Rectal smooth muscle tissue (tissue), 1 donor: Measurements from ENCODE around the gene DAD1.
"Not testable (repeated sequence)": the region's sequence is repeated elsewhere in the genome, so short reads cannot be mapped to it uniquely, and the experiment has no call there.

Experiments used
- H3K27ac ChIP-seq: one replicate; pipeline ENCODE4 v1.7.0; 2013; ENCODE audit warnings: low read depth, low read length, inconsistent platforms
- H3K27me3 ChIP-seq: one replicate; pipeline ENCODE4 v1.7.0; 2013; ENCODE audit warnings: low read length; ENCODE audit not compliant: control insufficient read depth, insufficient read depth
- H3K36me3 ChIP-seq: one replicate; pipeline ENCODE4 v1.7.0; 2013; ENCODE audit warnings: low read length; ENCODE audit not compliant: control insufficient read depth, insufficient read depth
- H3K4me1 ChIP-seq: one replicate; pipeline ENCODE4 v1.7.0; 2013; ENCODE audit warnings: low read length; ENCODE audit not compliant: control insufficient read depth, insufficient read depth
- H3K4me3 ChIP-seq: one replicate; pipeline ENCODE4 v1.7.0; 2013; ENCODE audit warnings: low read length
- H3K9ac ChIP-seq: one replicate; pipeline ENCODE4 v1.7.0; 2013; ENCODE audit warnings: low read length

Gene DAD1

GRCh38 chr14:22597265-22597664, 8.2 kb upstream of the DAD1 start:
- H3K4me3 ChIP-seq = peak overlapping the region; percentile 95
- H3K4me1 ChIP-seq = peaks cover 8% of the 10 kb centered on the region
- peaks cover 2% of the 10 kb centered on the region for H3K36me3 ChIP-seq
- H3K9ac ChIP-seq = no peak overlapping the region
- H3K27me3 ChIP-seq = no peaks in the 10 kb centered on the region
- H3K27ac ChIP-seq = no peak overlapping the region

DNA sequence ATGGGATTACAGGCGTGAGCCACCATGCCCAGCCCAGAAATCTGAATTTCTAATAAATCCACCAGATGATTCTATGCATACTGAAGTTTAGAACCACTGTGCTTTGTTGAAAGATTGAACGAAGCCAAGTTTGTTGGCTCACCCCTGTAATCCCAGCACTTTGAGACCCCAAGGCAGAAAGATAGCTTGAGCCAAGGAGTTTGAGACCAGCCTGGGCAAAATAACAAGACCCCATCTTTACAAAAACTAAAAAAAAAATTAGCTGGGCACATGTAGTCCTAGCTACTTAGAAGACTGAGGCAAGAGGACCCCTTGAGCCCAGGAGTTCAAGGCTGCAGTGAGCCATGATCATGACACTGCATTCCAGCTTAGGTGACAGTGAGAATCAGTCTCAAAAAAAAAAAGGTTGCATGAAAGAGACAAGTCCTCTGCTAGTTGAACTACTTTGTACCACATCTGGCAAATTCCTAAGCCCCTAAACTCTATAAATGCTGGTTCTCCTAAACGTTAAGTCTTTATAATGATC, 7.4 kb upstream of the DAD1 start:
- H3K36me3 ChIP-seq = no peaks in the 10 kb centered on the region
- H3K4me1 ChIP-seq = peaks cover 8% of the 10 kb centered on the region
- H3K27me3 ChIP-seq = no peaks in the 10 kb centered on the region
- H3K27ac ChIP-seq = no peak overlapping the region
- no peak overlapping the region for H3K9ac ChIP-seq
- no peak overlapping the region for H3K4me3 ChIP-seq

- H3K36me3 ChIP-seq = no peaks in the 10 kb centered on the region
- H3K4me3 ChIP-seq = no peak overlapping the region
- no peaks in the 10 kb centered on the region for H3K27me3 ChIP-seq
- no peak overlapping the region for H3K9ac ChIP-seq
- H3K27ac ChIP-seq = no peak overlapping the region
- H3K4me1 ChIP-seq = peaks cover 9% of the 10 kb centered on the region
Measured at GRCh38 chr14:22594156-22594716, 5.2 kb upstream of the DAD1 start.

- H3K9ac ChIP-seq = no peak overlapping the region
- H3K4me3 ChIP-seq = no peak overlapping the region
- H3K36me3 ChIP-seq = no peaks in the 10 kb centered on the region
- no peak overlapping the region for H3K27ac ChIP-seq
- H3K27me3 ChIP-seq = no peaks in the 10 kb centered on the region
- peaks cover 4% of the 10 kb centered on the region for H3K4me1 ChIP-seq
Measured at GRCh38 chr14:22593601-22594000, 4.6 kb upstream of the DAD1 start.

- H3K27ac ChIP-seq = no peak overlapping the region
- H3K9ac ChIP-seq = no peak overlapping the region
- H3K4me3 ChIP-seq = no peak overlapping the region
- no peaks in the 10 kb centered on the region for H3K27me3 ChIP-seq
- peaks cover 5% of the 10 kb centered on the region for H3K4me1 ChIP-seq
- H3K36me3 ChIP-seq = no peaks in the 10 kb centered on the region
Measured at GRCh38 chr14:22593189-22593588, 4.2 kb upstream of the DAD1 start.

DNA sequence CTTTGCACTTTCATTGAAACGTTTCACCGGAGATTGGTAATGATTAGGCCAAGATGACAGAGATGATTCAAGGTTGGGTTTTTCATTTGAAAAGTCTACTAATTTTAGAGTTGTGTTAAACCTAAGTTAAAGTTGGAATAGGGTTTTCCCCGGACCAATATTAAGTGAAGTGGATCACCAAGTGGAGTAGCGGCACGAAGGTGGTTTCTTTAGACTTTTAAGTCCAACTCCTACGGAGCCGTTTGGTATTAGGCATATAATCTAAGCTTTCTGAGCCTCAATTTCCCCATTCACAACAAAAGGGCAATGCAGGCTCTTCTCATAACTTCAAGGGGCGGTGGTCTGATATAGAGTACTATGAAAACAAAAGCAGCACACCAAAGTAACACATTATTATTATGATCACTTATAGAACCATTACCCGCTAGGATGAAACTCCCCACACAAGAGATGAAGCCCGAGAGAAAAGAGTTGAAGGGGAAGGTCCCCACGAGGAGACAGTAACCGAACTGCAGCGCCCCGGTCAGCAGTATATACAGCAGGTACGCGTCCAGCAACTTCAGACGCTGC, 413 bp downstream of the DAD1 start:
- H3K4me3 ChIP-seq = peak overlapping the region; percentile 85
- H3K36me3 ChIP-seq = no peaks in the 10 kb centered on the region
- H3K9ac ChIP-seq = peak overlapping the region; percentile 91
- no peaks in the 10 kb centered on the region for H3K27me3 ChIP-seq
- peaks cover 8% of the 10 kb centered on the region for H3K4me1 ChIP-seq
- H3K27ac ChIP-seq = peak overlapping the region; percentile 82

DNA sequence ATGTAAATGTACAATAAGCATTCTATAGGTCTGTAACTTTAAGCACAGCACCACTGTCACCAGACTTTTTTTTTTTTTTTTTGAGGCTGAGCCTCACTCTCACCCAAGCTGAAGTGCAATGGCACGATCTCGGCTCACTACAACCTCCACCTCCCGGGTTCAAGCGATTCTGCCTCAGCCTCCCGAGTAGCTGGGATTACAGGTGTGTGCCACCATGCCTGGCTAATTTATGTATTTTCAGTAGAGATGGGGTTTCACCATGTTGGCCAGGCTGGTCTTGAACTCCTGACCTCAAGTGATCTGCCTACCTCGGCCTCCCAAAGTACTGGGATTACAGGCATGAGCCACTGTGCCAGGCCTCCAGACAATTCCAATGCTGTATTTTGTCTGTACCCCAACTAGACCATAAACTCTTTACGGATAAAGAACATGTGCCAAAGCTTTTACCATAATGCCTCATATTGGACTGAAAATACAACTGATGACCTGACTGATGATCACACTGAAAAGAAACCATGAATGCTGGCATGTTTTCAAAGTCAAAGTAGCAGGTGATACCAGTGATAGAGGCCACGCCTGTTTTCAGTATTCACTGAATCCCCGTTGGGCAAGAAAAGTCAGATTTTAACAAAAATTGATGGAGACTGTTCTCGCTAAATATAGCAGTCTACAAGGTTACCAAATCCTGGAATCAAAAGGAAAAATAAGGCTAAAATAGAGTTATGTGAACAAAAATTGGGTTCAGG, 1.2 kb downstream of the DAD1 start:
- not testable (repeated sequence) for H3K9ac ChIP-seq, H3K27ac ChIP-seq, H3K4me1 ChIP-seq, H3K27me3 ChIP-seq, H3K36me3 ChIP-seq
- H3K4me3 ChIP-seq = peak overlapping the region; percentile 85

DNA sequence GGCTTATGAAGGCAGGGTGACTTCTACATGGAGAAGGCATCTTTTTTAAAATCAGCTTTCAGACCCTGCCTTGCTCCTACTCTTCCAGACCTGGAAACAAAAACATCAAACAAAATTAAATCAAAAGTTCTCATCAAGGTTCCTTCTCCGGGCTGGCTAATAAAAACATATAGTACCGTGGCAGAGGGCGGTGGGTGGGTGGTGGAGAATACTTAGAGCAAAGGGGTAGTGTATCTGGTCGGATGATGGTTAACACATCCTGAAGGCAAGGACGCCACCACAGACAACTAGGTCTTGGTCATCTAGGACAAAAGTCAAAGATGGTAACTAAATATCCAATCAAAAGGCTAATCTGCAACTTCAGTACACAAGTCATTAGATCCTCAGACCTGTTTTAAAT, 1.8 kb downstream of the DAD1 start:
- H3K36me3 ChIP-seq = no peaks in the 10 kb centered on the region
- H3K4me3 ChIP-seq = no peak overlapping the region
- H3K27ac ChIP-seq = no peak overlapping the region
- no peaks in the 10 kb centered on the region for H3K27me3 ChIP-seq
- no peak overlapping the region for H3K9ac ChIP-seq
- peaks cover 8% of the 10 kb centered on the region for H3K4me1 ChIP-seq

GRCh38 chr14:22583994-22584393, 5.0 kb downstream of the DAD1 start:
- Histone ChIP-seq H3K4me1 (peaks cover 5% of the 10 kb centered on the region), H3K36me3 (no peaks in the 10 kb centered on the region), H3K27me3 (no peaks in the 10 kb centered on the region), H3K4me3 (no peak overlapping the region), H3K27ac (no peak overlapping the region), H3K9ac (no peak overlapping the region)

DNA sequence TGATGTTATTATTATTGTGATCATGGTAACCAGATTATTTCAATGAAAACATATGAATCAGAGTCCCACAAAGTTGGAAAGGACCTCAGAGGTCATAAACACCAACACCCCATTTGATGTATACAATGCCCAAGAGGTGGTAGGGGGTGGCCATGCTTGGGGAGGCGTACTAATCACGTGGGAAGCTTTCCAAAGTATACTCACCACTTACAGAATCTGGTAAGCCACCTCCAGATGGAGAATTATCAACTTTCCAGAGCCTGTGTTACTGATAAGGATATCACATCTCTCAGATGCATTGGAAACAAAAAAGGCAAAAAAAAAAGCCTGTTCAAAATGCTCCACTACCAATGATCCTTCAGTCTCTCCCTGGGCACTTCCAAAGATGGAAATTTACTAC, 8.4 kb downstream of the DAD1 start:
- no peak overlapping the region for H3K27ac ChIP-seq
- H3K4me1 ChIP-seq = no peaks in the 10 kb centered on the region
- H3K36me3 ChIP-seq = no peaks in the 10 kb centered on the region
- H3K9ac ChIP-seq = no peak overlapping the region
- H3K4me3 ChIP-seq = no peak overlapping the region
- no peaks in the 10 kb centered on the region for H3K27me3 ChIP-seq

DNA sequence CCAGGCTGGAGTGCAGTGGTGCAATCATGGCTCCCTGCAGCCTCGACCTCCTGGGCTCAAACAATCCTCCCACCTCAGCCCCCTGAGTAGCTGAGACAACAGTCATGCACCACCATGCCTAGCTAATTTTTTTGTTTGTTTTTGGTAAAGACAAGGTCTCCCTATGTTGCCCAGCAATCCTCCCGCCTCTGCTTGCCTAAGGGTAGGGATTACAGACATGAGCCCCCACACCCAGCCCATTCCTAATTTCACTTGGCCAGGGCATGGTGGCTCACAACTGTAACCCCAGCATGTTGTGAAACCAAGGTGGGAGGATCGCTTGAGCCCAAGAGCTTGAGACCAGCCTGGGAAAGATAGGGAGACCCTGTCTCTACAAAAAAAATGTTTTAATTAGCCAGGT, 9.1 kb downstream of the DAD1 start:
- no peak overlapping the region for H3K27ac ChIP-seq
- no peaks in the 10 kb centered on the region for H3K27me3 ChIP-seq
- H3K4me1 ChIP-seq = no peaks in the 10 kb centered on the region
- no peak overlapping the region for H3K4me3 ChIP-seq
- H3K36me3 ChIP-seq = peaks cover 2% of the 10 kb centered on the region
- no peak overlapping the region for H3K9ac ChIP-seq

- Histone ChIP-seq H3K27ac (no peak overlapping the region), H3K4me3 (no peak overlapping the region), H3K9ac (no peak overlapping the region), H3K36me3 (peaks cover 6% of the 10 kb centered on the region), H3K4me1 (no peaks in the 10 kb centered on the region), H3K27me3 (no peaks in the 10 kb centered on the region)
Measured at GRCh38 chr14:22579236-22579635, 9.8 kb downstream of the DAD1 start.
